AG09319 (cell line): Measurements from ENCODE around the gene EXOC2.

Experiments used
- DNase-seq: peaks from one replicate; pipeline ENCODE4 v3.0.0-alpha.2; 2010; ENCODE audit warnings: low read depth; ENCODE audit errors: extremely low read depth
- TF ChIP-seq, protein P1 (sequence below): IDR thresholded peaks from 2 replicates; pipeline ENCODE4 v1.5.1; 2011; ENCODE audit warnings: low read depth, mild to moderate bottlenecking, inconsistent platforms, low read length, moderate library complexity

The EXOC2 gene

DNA sequence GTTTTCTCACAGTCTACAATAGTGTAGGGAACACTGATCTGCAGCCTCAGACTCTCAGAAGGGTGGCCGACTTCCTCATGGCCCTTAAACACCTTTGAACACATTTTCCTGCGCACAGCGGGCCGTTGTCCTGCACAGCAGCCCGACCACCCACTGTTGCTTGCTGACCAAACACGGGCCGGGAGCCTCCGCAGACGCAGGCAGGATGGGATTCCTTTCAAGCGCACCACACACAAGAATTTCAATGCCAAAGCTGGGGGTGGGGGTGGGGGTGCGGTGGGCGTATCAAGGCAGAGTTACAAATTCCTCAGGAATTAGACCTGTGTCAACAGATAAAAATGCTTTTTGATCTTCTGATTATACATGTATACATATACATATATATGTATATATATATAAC, 110.6 kb downstream of the EXOC2 start:
- no peak for DNase-seq
- TF ChIP-seq, protein P1, sequence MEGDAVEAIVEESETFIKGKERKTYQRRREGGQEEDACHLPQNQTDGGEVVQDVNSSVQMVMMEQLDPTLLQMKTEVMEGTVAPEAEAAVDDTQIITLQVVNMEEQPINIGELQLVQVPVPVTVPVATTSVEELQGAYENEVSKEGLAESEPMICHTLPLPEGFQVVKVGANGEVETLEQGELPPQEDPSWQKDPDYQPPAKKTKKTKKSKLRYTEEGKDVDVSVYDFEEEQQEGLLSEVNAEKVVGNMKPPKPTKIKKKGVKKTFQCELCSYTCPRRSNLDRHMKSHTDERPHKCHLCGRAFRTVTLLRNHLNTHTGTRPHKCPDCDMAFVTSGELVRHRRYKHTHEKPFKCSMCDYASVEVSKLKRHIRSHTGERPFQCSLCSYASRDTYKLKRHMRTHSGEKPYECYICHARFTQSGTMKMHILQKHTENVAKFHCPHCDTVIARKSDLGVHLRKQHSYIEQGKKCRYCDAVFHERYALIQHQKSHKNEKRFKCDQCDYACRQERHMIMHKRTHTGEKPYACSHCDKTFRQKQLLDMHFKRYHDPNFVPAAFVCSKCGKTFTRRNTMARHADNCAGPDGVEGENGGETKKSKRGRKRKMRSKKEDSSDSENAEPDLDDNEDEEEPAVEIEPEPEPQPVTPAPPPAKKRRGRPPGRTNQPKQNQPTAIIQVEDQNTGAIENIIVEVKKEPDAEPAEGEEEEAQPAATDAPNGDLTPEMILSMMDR = no peak

DNA sequence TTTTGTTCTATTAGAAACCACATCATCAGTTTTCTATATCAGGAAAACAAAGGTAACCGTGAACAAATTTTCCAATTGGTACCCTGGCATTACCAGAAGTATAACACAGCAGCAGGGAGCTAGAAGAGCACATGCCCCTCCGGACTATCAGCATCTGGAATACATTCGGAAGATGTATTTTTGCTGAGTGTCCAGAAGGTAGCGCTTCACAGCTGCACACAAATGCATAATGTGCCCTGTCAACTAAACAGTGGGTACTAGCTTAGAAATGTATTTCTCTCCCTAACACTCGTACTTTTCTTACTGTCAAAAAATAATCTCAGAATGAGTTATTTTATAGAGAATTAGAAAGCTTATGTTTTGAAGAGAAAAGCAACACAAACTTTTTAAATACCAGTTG, 113.6 kb downstream of the EXOC2 start:
- TF ChIP-seq, protein P1 = peak; percentile 35
- DNase-seq = no peak

DNA sequence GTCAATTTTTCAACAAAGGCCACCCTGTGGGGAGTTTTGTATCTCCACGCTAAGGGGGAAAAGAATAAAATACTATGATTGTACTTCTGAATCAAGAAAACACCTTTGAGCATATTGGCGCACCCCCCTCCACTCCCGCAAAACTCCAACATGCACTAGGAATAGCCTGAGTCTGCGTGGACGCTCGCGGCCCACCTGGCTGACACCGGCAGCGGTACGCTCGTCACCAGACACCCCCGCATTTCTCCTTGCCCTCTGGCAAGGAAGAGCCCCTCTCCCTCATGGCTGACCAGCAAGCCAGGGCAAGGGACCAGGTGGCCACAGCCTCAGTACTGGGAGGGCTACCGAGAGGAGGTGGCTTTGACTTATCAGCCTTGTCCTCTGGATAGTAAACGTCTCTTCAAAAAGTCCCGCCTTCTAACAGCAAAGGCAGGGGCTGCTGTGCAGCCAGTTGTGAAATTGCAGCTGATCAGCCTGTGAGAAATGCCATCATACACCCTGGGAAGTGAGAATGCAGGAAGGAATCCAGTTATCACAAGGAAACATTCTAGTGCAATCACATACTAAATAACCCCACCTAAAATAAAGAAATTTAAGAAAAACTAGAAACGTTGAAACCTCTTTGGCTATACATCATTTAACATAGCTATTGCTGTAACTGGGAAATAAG, 120.2 kb downstream of the EXOC2 start:
- TF ChIP-seq, protein P1 = no peak
- no peak for DNase-seq

DNA sequence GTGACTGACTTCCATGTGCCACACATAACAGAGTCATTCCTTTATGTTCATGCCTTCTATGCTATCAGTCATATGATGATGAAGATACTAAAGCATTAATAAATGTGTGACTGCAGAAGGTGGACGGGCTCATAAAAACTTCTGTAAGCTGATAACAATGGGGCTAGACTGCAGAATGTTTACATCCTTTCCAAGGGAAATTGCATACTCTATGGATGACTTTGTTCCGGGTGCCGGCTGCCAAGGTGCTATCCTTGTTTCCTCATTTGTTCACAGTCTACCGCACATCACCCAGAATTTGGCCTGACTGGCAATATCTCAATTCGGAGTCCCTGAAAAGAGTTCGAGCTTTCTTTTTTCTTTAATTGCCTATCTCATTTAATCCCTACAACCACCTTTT, 121.0 kb downstream of the EXOC2 start:
- TF ChIP-seq, protein P1 = no peak
- no peak for DNase-seq

DNA sequence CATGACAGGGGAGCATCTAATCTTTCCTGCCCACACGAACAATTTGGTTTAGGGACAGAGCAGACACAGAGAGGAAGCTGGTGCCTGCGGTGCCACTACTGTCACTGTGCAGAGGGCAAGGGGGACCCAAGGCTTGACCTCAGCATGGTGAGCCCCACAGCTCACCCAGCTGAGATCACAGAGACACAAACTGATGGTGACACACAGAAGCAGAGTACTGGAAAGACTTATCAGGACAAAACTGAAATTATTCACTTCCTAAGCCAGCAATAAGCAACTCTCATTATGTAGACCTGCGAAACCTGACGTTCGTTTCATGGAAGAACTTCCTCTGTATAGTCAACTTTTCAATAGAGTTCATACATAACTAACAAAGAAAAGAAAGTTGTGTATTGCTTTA, 122.1 kb downstream of the EXOC2 start:
- no peak for DNase-seq
- TF ChIP-seq, protein P1 = no peak

DNA sequence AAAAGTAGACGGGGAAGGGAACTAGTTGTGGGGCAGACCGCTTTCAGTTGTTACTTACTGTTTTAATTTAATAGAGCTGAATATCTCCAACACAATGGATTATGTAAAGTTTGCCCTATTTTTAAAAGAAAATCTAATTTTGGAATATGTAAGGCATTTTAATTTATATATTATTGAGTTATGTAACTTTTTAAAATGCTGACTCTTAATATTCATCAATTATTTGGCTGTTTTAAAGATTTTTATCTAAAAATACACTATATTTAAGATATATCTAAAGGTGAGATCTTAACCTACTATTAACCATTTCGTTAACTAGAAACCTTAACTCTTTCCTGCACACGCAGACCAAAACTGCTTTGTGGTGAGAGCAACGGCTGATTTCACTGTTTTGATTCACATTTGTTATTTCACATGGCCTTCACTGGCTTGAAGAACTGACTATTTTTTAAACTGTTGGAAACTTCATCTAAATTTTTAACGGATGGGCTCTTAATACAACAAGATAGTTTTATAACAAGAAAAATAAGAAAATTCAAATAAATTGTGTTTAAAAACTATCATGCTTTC, 123.9 kb downstream of the EXOC2 start:
- TF ChIP-seq, protein P1 = no peak
- no peak for DNase-seq

DNA sequence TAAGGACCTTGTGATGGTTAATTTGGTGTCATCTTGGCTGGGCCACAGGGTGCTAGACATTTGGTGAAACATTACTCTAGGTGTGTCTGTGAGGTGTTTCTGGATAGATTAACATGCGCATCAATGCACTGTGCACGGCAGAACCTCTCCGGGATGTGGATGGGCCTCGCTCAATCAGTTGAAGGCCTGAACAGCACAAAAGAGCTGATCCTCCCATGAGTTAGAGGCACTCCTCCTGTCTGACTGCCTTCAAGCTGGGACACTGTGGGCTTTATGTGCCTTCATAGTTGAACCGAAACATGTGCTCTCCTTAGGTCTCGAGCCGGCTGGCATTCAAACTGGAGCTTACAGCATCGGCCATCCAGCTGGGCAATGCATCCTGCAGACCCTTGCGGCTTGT, 124.9 kb downstream of the EXOC2 start:
- TF ChIP-seq, protein P1 = no peak
- DNase-seq = no peak
